GM18517 (cell line): ENCODE results near the gene FRMPD2.
"Not testable (repeated sequence)": the region's sequence is repeated elsewhere in the genome, so short reads cannot be mapped to it uniquely, and the experiment has no call there.

Experiments used
- ATAC-seq: cut with Tn5 transposase; IDR thresholded peaks from one replicate; pipeline ENCODE4 v1.9.1; 2021; ENCODE audit warnings: mild to moderate bottlenecking, moderate library complexity; ENCODE audit not compliant: unreplicated experiment

FRMPD2 gene

DNA sequence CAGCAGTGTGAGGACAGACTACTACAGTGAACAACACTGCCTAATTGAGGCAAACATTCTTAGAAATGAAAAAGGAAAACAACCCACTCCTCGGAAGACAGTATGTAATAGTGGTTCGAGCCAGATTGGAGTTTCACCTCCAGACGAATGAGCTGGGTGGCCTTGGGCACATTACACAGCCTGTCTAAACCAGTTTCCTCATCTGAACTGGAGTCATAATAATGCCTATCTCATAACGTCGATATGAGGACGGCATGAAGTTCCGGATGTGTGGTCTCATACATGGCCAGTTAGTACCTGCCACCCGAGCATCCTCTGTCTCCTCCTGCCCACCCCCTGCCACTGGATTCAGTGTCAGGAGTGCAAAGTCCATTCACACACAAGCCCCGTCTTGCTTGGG is 15.8 kb upstream of the FRMPD2 start:
- no peak for ATAC-seq

DNA sequence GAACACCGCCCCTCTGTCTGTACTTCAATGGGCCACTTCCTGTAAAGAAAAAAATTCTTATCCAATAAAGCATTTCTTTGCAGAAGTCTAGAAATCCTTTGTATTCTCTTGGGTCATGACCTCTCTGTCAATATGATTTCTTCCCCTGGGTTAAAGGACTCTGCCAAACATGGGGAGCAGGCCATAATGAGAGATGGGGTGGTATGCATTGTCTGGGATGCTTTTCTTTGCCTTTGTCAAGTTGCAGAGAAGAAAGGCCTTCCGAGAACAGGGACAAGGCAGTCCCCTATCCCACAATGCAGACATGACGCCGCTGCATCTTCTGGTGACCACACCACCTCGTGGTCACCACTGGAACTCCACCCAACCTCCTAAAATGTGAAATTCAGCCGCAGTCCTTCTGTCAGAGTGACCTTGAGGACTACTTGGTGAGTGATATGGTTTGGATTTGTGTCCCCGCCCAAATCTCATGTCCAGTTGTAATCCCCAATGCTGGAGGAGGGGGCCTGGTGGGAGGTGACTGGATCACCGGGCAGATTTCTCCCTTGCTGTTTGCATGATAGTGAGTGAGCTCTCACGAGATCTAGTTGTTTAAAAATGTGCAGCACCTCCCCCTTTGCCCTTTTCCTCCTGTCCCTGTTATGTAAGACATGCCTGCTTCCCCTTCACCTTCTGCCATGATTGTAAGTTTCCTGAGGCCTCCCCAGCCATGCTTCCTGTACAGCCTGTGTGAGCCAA is 15.2 kb upstream of the FRMPD2 start:
- no peak for ATAC-seq

DNA sequence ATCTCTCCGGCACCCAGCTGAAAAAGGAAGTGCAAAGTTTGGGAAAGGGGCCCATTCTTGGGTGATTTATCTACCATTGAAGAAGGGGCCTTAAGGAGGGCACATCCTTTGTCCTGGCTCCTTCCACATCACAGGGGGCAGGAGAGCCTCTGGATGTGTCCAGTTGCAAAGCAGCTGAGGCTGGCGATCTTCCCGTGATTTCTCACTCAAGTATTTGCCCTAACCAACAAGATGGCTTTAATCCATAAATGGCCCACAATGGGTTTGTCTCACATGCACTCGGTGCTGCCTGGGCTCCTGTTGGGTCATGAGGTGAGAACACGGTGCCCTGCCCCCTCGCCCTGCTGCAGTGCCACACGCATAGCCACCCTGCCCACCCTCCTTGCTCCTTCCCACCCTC is 14.2 kb upstream of the FRMPD2 start:
- ATAC-seq, result no peak

DNA sequence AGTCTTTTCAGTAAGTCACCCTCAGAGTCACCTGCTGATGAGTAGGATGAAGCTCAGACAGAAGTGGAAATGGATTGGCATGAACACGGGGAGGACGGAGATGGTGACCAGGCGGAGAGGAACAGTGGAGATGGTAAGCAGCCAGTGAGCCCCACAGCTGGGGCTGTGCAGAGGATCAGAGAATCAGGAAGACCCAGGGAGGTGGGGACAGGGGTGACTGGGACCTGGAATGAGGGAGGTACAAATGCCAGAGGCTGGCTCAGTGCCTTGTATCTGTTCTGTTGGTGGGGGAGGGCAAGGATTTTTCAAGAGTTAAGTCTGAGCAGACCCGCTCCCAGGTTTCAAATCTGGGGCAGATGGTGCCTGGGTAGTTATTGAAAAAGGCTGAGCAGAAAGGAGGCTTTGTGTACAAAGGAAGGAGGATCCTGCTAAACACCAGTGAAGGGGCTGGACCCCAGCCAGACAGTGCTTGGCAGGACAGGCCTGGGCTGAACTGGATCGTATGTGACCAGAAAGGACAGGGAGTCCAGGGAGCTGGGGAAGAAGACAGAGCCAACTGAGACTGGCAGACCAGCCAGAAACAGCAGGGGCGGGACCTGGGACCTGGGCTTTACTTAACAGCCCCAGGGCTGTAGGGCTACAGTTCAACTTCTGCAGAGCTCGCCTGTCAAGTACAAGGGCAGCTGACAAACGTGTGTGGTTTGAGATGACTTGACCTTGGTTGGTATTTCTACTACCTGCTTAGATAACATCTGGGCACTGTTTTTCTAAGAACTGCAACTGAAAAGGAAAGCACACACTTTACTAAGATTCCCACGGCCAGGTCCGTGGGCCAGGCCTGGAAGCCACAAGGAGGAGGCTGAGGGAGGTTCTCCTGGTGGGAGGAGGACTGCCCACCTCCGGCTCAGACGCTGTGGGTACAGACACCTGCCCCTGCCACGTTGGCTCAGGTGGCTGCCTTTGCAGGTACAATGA is 13.2 kb upstream of the FRMPD2 start:
- peak; percentile 49 for ATAC-seq

DNA sequence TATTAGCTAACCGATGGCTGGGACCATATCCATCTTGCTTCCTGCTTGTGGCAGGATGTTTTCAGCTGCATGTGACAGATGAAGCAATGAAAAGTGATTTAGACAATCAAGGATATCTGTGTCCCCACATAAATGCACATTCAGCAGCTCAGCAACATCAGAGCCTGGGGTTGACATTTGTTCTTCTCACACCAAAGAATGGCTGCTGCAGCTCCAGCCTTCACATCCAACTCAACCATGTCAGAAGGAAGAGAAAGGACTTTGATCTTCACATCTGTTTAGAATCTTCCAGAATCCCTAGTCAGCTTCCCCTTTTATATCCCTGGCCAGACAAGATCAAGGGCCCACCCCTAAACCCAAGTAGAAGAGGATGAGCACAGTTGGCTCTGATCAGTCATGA is 11.9 kb upstream of the FRMPD2 start:
- no peak for ATAC-seq

DNA sequence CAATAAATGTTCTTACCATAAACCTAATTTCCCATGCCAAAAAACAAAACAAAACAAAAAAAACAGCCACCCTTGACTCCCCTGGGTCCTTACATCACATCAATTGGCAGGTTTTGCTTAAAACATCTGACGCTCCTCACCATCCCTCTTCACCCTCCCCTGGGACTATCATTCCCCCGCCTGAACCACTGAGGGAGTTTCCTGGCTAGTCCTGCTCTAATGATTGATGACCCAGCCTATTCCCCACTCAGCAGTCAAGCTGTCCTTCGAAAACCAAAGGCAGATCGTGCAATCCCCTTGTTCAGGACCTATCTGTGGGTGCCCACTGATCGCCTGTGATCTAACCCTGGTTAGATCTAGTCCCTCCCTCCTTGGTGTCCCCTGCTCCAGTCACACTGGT is 11.2 kb upstream of the FRMPD2 start:
- no peak for ATAC-seq

DNA sequence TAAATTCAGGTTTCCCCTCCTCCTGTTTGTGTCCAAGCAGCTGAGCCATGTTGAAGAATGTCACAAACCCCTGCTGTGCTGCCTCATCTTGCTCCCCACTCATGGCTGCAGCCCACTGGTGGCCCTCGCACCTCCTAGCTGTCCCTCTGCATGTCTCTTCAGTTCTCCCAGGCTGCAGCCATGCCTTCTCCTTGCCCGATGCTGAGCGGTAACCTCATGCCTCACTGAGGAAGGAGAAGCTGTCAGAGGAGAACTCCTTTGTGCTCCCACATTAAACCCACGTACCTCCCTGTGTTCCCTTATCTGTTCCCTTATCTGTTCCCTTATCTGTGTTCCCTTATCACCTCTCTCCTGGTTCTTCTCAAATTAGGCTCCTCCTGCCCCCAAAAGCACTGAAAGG is 10.3 kb upstream of the FRMPD2 start:
- no peak for ATAC-seq

DNA sequence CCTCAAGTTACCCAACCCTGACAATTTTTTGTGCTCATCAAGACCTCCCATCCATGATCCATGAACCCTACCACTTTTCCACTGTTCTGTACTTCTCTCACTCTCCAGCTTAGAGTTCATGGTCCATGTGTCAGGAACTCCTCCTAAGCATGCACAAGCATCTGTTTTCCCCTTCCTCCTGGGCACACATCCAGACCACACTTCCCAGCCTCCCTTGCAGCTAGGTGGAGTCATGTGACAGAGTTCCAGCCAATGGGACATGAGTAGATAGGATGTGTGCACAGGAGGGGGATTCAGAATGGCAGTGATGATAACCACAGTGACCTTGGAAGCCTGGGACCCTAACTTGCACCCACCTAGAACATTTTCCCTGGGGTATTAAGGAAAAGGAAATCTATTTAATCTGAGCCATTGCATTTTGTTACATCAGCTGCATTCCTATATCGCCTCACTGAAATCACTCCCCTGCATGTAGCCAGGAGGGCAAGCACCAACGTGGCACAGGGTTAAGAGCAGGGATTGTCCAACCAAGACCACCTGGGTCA is 9.6 kb upstream of the FRMPD2 start:
- ATAC-seq, result no peak

DNA sequence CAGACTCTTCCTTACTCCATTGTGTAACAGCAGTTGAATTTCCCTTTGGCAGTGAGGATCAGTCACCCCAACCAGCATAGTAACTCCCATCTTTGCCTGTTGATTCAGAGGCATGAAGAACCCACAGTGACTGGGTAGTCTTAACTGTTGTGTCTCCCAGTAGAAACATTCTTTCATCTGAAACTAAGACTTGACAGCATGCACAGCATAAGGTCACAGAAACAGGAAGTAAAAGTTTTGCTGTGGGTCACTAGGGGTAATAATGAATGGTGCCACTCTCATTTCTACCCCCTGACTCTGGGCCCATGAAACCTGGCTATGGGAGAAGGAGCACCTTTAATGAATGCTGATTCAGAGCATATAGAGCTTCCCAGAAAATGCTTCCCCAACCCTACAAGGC is 8.3 kb upstream of the FRMPD2 start:
- peak; percentile 74 for ATAC-seq

DNA sequence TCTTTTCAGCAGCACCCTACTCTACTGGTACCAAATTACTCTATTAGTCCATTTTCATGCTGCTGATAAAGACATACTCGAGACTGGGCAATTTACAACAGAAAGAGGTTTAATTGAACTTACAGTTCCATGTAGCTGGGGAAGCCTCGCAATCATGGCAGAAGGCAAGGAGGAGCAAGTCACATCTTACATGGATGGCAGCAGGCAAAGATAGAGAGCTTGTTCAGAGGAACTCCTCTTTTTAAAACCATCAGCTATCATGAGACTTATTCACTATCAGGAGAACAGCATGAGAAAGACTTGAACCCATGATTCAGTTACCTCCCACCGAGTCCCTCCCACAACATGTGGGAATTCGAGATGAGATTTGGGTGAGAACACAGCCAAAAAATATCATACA is 7.2 kb upstream of the FRMPD2 start:
- not testable (repeated sequence) for ATAC-seq

DNA sequence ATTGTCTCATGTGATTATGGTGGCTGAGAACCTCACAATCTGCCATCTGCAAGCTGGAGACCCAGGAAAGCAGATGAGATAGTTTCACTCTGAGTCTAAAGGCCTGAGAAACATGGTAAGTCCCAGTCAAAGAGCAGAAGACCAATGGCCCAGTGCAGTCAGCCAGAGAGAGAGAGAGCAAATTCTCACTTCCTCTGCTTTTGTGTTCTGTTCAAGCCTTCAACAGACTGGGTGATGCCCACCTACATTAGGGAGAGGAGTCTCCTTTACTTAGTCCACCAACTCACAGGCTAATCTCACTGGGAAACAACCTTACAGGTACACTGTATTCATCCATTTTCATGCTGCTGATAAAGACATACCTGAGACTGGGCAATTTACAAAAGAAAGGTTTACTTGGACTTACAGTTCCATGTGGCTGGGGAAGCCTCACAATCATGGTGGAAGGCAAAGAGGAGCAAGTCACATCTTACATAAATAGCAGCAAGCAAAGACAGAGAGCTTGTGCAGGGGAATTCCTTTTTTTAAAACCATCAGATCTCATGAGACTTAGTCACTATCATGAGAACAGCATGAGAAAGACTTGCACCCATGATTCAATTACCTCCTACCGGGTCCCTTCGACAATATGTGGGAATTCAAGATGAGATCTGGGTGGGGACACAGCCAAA is 4.7 kb upstream of the FRMPD2 start:
- peak; percentile 88 for ATAC-seq

DNA sequence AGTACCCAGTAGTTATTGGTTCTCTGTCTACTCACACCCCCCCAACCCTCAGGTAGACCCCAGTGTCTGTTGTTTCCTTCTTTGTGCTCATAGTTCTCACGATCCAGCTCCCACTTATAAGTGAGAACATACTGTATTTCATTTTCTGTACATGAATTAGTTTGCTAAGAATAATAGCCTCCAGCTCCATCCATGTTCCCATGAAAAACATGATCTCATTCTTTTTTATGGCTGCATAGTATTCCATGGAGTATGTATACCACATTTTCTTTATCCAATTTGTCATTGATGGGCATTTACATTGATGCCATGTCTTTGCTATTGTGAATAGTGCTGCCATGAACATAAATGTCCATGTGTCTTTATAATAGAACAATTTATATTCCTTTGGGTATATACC is 2.6 kb upstream of the FRMPD2 start:
- no peak for ATAC-seq

DNA sequence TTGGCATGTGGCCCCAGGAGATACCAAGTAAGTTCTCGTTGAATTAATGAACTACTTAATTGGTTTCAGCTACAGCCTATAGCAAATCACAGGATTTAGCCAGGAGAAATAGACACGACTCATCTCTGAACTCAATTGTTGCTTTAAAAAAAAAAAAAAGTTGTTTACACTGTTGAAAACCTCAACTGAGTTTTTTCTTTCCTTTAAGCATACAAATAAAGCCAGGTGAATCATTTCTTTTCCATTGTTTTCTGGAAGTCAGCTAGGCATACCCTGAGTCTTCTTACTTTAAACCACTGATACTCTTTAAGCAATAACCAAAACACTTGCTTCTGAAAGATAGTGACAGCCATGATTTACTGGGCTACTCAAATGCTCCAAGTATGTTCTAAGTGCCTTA is 755 bp downstream of the FRMPD2 start:
- no peak for ATAC-seq

DNA sequence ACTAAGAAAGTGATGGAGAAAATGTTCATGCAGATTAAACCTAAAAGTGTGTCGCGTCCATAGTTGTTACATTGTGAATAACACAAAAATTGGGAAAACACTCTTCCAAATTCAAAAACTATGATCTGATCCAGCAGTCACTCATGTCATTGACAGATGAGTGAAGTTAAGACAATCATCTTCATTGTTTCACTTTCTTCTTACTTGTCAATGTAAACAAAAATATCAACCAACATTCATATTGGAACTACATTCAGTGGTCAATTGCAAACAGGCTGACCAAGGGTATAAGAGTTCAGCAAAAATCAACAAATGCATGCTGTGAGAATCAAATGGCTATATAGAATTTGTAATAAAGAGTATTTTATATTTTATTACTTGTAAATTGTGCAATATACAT is 1.8 kb downstream of the FRMPD2 start:
- peak; percentile 51 for ATAC-seq

DNA sequence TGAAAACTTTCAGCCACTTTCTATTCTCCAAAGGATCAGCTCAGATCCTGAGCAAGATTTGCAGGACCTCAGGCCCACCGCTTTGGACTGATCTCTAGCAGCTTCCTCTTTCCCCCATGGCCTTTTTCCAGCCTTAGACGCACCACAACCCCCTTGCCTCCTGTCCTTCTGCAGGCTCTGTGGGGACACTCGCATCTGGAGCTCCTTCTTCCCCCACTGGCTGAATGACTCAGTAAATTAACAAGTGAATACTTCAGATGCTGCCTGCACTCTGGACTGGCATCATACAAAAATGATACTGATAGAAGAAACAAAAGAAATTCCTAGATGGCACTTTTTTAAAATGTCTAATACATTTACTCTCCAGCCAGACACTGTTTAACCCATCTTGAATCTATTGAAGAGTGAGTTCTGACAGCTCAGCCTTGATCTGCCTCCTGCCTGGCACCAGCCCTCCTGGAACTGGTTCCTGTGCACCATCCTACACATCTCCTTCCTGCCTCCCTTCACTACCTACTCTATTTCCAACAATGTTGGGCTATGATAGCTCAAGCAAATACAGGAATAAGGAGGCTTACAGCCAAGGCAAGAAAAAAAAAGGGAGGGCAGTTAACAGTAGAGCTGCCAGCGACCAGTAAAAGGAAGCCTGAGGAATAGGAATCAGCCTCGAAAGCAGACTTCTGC is 3.3 kb downstream of the FRMPD2 start:
- no peak for ATAC-seq

DNA sequence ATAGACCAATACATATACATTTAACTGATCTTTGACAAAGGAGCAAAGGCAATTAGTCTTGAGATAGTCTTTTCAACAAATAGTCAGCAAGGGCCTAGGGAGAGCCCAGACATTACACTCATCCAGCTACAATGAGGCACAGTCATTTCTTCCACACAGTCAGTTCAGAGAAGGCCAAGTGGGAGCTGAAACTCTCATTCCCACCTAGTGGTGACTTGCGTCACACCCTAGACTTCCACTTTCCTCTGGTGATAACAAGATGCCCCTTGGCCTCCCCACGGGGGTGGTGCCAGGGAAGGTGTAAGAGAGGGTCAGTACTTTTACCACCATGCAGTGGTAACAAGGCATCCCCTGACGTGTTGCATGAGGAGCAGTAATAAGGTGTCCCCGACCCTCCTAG is 8.0 kb downstream of the FRMPD2 start:
- no peak for ATAC-seq

DNA sequence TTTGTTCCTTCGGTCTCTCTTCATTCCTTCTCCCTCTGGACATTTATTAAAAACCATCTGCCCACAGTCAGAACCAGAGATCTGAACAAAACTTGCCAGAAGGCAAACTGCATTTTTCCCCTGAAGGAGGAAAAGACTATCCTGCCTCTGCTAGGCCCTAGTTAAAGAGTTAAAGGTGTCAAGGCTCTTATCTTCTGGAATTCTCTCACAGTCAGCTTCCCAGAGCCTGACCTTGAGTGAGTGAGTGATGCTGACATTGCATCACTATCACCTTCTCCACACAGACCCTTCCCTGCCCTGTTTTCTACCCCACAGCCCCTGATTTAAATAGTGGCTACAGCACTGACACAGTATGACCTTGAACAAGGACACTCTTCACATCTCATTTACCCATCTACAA is 16.4 kb downstream of the FRMPD2 start:
- ATAC-seq, result no peak

DNA sequence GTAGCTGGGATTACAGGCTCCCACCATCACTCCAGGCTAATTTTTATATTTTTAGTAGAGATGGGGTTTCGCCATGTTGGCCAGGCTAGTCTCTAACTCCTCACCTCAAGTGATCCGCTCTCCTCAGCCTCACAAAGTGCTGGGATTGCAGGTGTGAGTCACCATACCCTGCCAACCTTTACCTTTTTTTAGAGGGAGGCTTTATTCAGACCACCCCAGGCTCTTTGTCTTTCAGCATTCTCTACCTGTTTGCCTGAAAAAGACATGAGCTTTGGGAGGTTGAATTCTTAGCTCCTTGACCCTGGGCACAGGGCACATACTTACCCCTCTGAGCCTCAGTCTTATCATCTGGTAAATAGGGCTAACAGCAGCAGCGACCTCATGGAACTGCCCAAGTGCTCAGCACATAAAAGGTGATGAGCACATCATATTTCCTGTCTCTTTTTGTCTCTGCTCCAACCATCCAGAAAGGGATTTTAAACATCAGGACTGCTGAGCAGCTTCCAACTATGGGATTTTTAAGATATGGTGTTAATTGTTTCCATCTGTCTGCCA is 17.0 kb downstream of the FRMPD2 start:
- no peak for ATAC-seq

DNA sequence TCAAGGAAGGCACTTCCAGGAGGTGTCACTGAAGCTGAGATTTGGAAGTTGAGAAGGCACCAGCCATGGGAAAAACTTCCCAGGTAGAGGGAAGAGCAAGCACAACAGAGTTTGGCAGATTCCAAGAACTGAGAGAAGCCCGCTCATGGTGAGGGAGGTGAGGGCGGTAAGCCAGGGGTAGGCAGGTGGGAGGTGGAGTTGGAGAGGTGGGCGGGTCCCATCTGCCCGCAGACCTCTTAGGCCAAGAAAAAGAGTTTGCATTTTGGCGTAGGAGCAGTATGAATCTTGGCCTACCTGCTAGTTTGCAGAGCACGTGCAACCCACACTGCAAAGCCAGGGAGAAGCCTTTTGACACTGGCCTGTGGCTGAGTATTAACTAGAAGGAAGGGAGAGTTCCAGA is 18.8 kb downstream of the FRMPD2 start:
- no peak for ATAC-seq

DNA sequence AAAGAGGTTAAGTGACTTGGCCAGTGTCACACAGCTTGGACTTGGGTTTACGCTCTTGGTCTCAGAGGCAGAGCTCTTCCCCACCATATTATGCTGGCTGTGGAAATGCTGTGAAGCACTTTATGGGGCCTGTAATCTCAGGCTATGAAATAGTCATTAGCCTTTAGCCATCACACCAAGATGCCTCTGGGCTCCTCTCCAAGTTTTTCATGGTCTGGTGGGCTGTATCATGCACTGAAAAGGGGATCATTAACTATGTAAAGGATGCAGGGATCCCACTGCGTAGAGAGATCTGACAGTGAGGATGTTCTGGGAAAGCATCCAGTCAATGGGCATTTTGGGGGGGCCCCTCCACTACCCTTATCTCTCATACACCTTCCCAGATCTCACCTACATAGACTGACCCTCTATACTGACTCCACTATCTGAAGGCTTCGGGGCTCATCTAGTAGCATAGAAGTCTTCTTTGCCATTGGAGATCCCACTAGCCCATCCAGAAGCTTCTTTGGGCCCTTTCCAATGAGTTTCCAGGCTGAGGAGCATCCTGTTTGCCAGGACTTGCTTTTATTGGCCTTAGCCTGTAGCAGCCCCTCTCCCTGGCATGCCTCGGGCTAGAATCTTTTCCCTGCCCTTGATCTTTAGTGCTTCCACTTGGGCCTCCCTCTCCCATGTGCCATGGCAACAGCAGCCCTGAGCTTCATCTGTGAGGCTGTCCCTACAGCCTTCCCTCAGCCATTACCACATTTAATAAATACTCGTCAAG is 19.6 kb downstream of the FRMPD2 start:
- ATAC-seq, result no peak
